ENCODE data around the gene LRRC75A. TPM values are rescaled to one million over a fixed set of nuclear protein-coding genes. Genes with fewer than 3 reads are reported as not detected.

Gene LRRC75A
- total and polyA plus RNA-seq, 2 of the 8 experiments (the other 6 are each of a cell fraction or from before 2014, with no cell fraction given) = 9.7 to 9.9 TPM

GRCh38 chr17:16512011-16512410 is 20.0 kb upstream of the LRRC75A start:
- ChIA-PET POLR2A (ENCODE audit: partially characterized antibody) (interaction anchor here (0.7 to 2.0 kb wide), 8 partner anchors 31 to 141 kb away, joined by 3 to 8 read pairs (median 4); partner anchors contain the start of gene UBB), CTCF (ENCODE audit: partially characterized antibody) (interaction anchor here (1.3 to 34.1 kb wide), 5 partner anchors 9 to 54 kb away, joined by 3 to 941 read pairs (median 6); no protein-coding TSS in a partner anchor)
- Histone ChIP-seq H3K56ac (replicated peaks; ENCODE audit: insufficient read length, low read depth, low read length) (no peak overlapping the region), H3K4ac (replicated peaks; ENCODE audit: insufficient read length, low read depth, low read length) (no peak overlapping the region), H3K18ac (ENCODE audit: extremely low read depth, low read length) (no peak overlapping the region), H3K23ac (ENCODE audit: insufficient read length) (no peak overlapping the region), H2BK15ac (ENCODE audit: low read length) (no peak overlapping the region), H4K20me1 (replicated peaks in 1 of 2; ENCODE audit: control insufficient read depth in 1 of 2, insufficient read depth in 2 of 2, low read length in 2 of 2) (no peaks in the 10 kb centered on the region), H2AFZ (ENCODE audit: low read length) (peak overlapping the region; percentile 71; the same call in 1 of the 2 replicates), H3K27me3 (replicated peaks in 1 of 4; ENCODE audit: control insufficient read depth in 3 of 4, extremely low read depth in 1 of 4, insufficient read depth in 3 of 4, low read length in 3 of 4) (no peaks in the 10 kb centered on the region; a peak in 2 of 7 replicates), H3K4me1 (replicated peaks in 1 of 4; ENCODE audit: control insufficient read depth in 3 of 4, insufficient read depth in 4 of 4, low read length in 3 of 4) (peaks cover 4 to 12% (median 9%) of the 10 kb centered on the region in 4 experiments), H4K91ac (replicated peaks; ENCODE audit: insufficient read length, low read length) (no peak overlapping the region), H3K9me3 (ENCODE audit: insufficient read depth in 2 of 2, low read depth in 1 of 2, low read length in 1 of 2) (no peaks in the 10 kb centered on the region), H3K27ac (ENCODE audit: low read depth, low read length) (no peak overlapping the region), H3K4me2 (ENCODE audit: insufficient read depth in 1 of 2, low read depth in 2 of 2, low read length in 2 of 2) (peak overlapping the region; percentile 4 to 20; a peak in 2 of 4 replicates), H3K23me2 (ENCODE audit: low read depth, low read length) (no peaks in the 10 kb centered on the region), H3K79me1 (ENCODE audit: low read depth, low read length) (no peaks in the 10 kb centered on the region), H2AK5ac (ENCODE audit: low read depth, low read length) (no peak overlapping the region), H2BK120ac (replicated peaks; ENCODE audit: low read depth, low read length) (peak overlapping the region; percentile 3), H2BK12ac (ENCODE audit: low read depth, low read length) (no peak overlapping the region; the same call in 1 of the 2 replicates), H2BK20ac (ENCODE audit: low read length) (peak overlapping the region; percentile 16; the same call in 1 of the 2 replicates), H3K9ac (replicated peaks in 1 of 4; ENCODE audit: extremely low read depth in 1 of 4, low read depth in 3 of 4, low read length in 3 of 4) (no peak overlapping the region), H3K14ac (ENCODE audit: insufficient read length) (no peak overlapping the region), H3K79me2 (ENCODE audit: control insufficient read depth in 1 of 2, insufficient read depth in 2 of 2, low read length in 2 of 2) (no peaks in the 10 kb centered on the region), H3K36me3 (ENCODE audit: control insufficient read depth in 2 of 4, insufficient read depth in 4 of 4, low read length in 3 of 4) (no peaks in the 10 kb centered on the region), H3K4me3 (ENCODE audit: extremely low read depth in 1 of 4, insufficient read depth in 2 of 4, low read depth in 3 of 4, low read length in 4 of 4) (no peak overlapping the region), H2BK5ac (ENCODE audit: low read depth, low read length) (no peak overlapping the region; the same call in 1 of the 2 replicates), H4K8ac (ENCODE audit: extremely low read depth, insufficient read depth, low read length) (no peak overlapping the region), H4K5ac (ENCODE audit: insufficient read length, low read depth, low read length) (no peak overlapping the region)
- 66% methylated on average over 3 of the region's 4 CpGs; no CpG with 5 or more reads in 1 of the 2 experiments for WGBS, 2 experiments (ENCODE audit: extremely low coverage in 1 of 2, insufficient coverage in 1 of 2, insufficient read length in 1 of 2, insufficient replicate concordance in 2 of 2, low coverage in 1 of 2, low lambda C conversion rate in 2 of 2, missing lambda C conversion rate in 1 of 2)
- peak; percentile 60 for FAIRE-seq
- TF ChIP-seq CTBP2 (IDR thresholded peaks at IDR 0.05; ENCODE audit: borderline replicate concordance, insufficient read depth, insufficient read length, low read length) = peak; percentile 35
- TF ChIP-seq CHD2 (IDR thresholded peaks at IDR 0.05; ENCODE audit: low read length) = no peak
- no peak for TF ChIP-seq POLR2A (IDR thresholded peaks at IDR 0.05; ENCODE audit: control extremely low read depth in 1 of 2, low read depth in 2 of 2, low read length in 2 of 2)
- peak in 1 of 2 experiments; percentile 38; a peak in 1 of 3 replicates for TF ChIP-seq EP300 (IDR thresholded peaks at IDR 0.05; ENCODE audit: borderline replicate concordance in 1 of 2, low read depth in 2 of 2, low read length in 2 of 2)
- TF ChIP-seq EGR1 (IDR thresholded peaks at IDR 0.05; ENCODE audit: borderline replicate concordance, low read depth, low read length) = no peak
- no peak for TF ChIP-seq FOSL1 (IDR thresholded peaks at IDR 0.05; ENCODE audit: insufficient read depth, low read depth, low read length)
- TF ChIP-seq ATF3 (IDR thresholded peaks at IDR 0.05; ENCODE audit: insufficient read depth, low read depth, low read length) = no peak
- TF ChIP-seq SP2 (IDR thresholded peaks at IDR 0.05; ENCODE audit: low read length) = no peak
- no peak for TF ChIP-seq HDAC2 (IDR thresholded peaks at IDR 0.05; ENCODE audit: borderline replicate concordance in 1 of 2, low read depth in 2 of 2, low read length in 2 of 2)
- peak; percentile 81 for TF ChIP-seq TCF12 (IDR thresholded peaks at IDR 0.05; ENCODE audit: low read depth, low read length)
- no peak for DNase-seq (ENCODE audit: low read depth in 1 of 2, low spot score in 2 of 2)

All from H1 (cell line).